ENCODE data around the gene PGP. TPM values are rescaled to one million over a fixed set of nuclear protein-coding genes. Genes with fewer than 3 reads are reported as not detected.

PGP gene
- total and polyA plus RNA-seq, 2 experiments from 2014 or later, result 43.2 to 57.9 TPM

- Histone ChIP-seq H3K36me3 (peaks cover 24% of the 10 kb centered on the region), H3K4me1 (ENCODE audit: low read depth) (no peaks in the 10 kb centered on the region), H3K27ac (no peak overlapping the region), H3K27me3 (no peaks in the 10 kb centered on the region), H3K4me3 (no peak overlapping the region), H3K9me3 (ENCODE audit: low read depth) (no peaks in the 10 kb centered on the region)
- no peak for DNase-seq (ENCODE audit: low read depth in 1 of 2, low spot score in 1 of 2)
- no peak for TF ChIP-seq CTCF (IDR thresholded peaks at IDR 0.05; ENCODE audit: low read depth, low read length)
Measured at GRCh38 chr16:2171601-2172178, 43.0 kb downstream of the PGP start.

- H3K27me3 ChIP-seq, result no peaks in the 10 kb centered on the region
- DNase-seq (ENCODE audit: low read depth in 1 of 2, low spot score in 1 of 2), result no peak
- no peak overlapping the region for H3K4me3 ChIP-seq
Measured at GRCh38 chr16:2170587-2171435, 43.8 kb downstream of the PGP start.

GRCh38 chr16:2170080-2170479, 44.6 kb downstream of the PGP start:
- no peak for TF ChIP-seq CTCF (IDR thresholded peaks at IDR 0.05; ENCODE audit: low read depth, low read length)
- Histone ChIP-seq H3K4me1 (ENCODE audit: low read depth) (no peaks in the 10 kb centered on the region), H3K9me3 (ENCODE audit: low read depth) (no peaks in the 10 kb centered on the region), H3K4me3 (no peak overlapping the region), H3K27me3 (no peaks in the 10 kb centered on the region), H3K27ac (no peak overlapping the region), H3K36me3 (peaks cover 17% of the 10 kb centered on the region)
- no peak for DNase-seq (ENCODE audit: low read depth in 1 of 2, low spot score in 1 of 2)

More at GRCh38 chr16:2170587-2171435, 43.8 kb downstream of the PGP start:
- Histone ChIP-seq H3K27ac (no peak overlapping the region), H3K4me1 (ENCODE audit: low read depth) (no peaks in the 10 kb centered on the region), H3K36me3 (peaks cover 21% of the 10 kb centered on the region), H3K9me3 (ENCODE audit: low read depth) (no peaks in the 10 kb centered on the region)
- TF ChIP-seq CTCF (IDR thresholded peaks at IDR 0.05; ENCODE audit: low read depth, low read length), result no peak

GRCh38 chr16:2167068-2167638, 47.5 kb downstream of the PGP start:
- Histone ChIP-seq H3K4me1 (ENCODE audit: low read depth) (no peaks in the 10 kb centered on the region), H3K9me3 (ENCODE audit: low read depth) (no peaks in the 10 kb centered on the region), H3K36me3 (no peaks in the 10 kb centered on the region), H3K4me3 (no peak overlapping the region), H3K27ac (no peak overlapping the region), H3K27me3 (no peaks in the 10 kb centered on the region)
- no peak for TF ChIP-seq CTCF (IDR thresholded peaks at IDR 0.05; ENCODE audit: low read depth, low read length)
- DNase-seq (ENCODE audit: low read depth in 1 of 2, low spot score in 1 of 2), result no peak

- no peak for TF ChIP-seq CTCF (IDR thresholded peaks at IDR 0.05; ENCODE audit: low read depth, low read length)
- no peaks in the 10 kb centered on the region for H3K27me3 ChIP-seq
- H3K27ac ChIP-seq, result no peak overlapping the region
- no peaks in the 10 kb centered on the region for H3K4me1 ChIP-seq (ENCODE audit: low read depth)
- DNase-seq (ENCODE audit: low read depth in 1 of 2, low spot score in 1 of 2), result no peak
- no peaks in the 10 kb centered on the region for H3K9me3 ChIP-seq (ENCODE audit: low read depth)
- no peak overlapping the region for H3K4me3 ChIP-seq
- no peaks in the 10 kb centered on the region for H3K36me3 ChIP-seq
Measured at GRCh38 chr16:2166263-2167067, 48.2 kb downstream of the PGP start.

Measured in cardiac muscle cell (in vitro differentiated cells and primary cell).